22Rv1 (cell line): Measurements from ENCODE around the gene PARD3.

Source experiments
- H3K27ac ChIP-seq: fragments of 450-650 bp; 2 replicates; pipeline ENCODE4 v1.5.1; 2017
- CTCF ChIP-seq: fragments of 450-650 bp; IDR thresholded peaks from 2 replicates; pipeline ENCODE4 v1.5.1; 2017; ENCODE audit warnings: mild to moderate bottlenecking
- ZFX ChIP-seq: fragments of 450-650 bp; IDR thresholded peaks from 2 replicates; pipeline ENCODE4 v1.6.1; 2017; ENCODE audit warnings: antibody characterized with exemption, borderline replicate concordance

The PARD3 gene

GRCh38 chr10:34815185-34816084 lies at the start of gene PARD3:
Gene PARD3 (minus strand): TSS chr10:34815296. CDS start chr10:34814995, 301 bp downstream.
- TF ChIP-seq CTCF = no peak
- TF ChIP-seq ZFX = no peak
- peak within 1 kb of the TSS; percentile 70 for H3K27ac ChIP-seq

- TF ChIP-seq CTCF (no peak), ZFX (no peak)
- H3K27ac ChIP-seq = no peak overlapping the region
These were observed 49.3 kb upstream of the PARD3 start for GRCh38 chr10:34864149-34865067.

- TF ChIP-seq CTCF = no peak
- no peak for TF ChIP-seq ZFX
- H3K27ac ChIP-seq = no peak overlapping the region
These were observed 47.8 kb upstream of the PARD3 start for GRCh38 chr10:34862892-34863291.

GRCh38 chr10:34861293-34862021 lies 46.4 kb upstream of the PARD3 start:
- no peak overlapping the region for H3K27ac ChIP-seq
- TF ChIP-seq CTCF = no peak
- no peak for TF ChIP-seq ZFX

- H3K27ac ChIP-seq = no peak overlapping the region
- no peak for TF ChIP-seq CTCF
- no peak for TF ChIP-seq ZFX
These were observed 44.1 kb upstream of the PARD3 start for GRCh38 chr10:34859170-34859569.

GRCh38 chr10:34858003-34858402 lies 42.9 kb upstream of the PARD3 start:
- TF ChIP-seq CTCF = no peak
- TF ChIP-seq ZFX = no peak
- no peak overlapping the region for H3K27ac ChIP-seq
